Measurements from ENCODE around the gene HNRNPA1.
"Not testable (repeated sequence)": the region's sequence is repeated elsewhere in the genome, so short reads cannot be mapped to it uniquely, and the experiment has no call there.

The HNRNPA1 gene
- total RNA-seq = 714 to 1,258 (median 1,083) reads per million in 3 donors

DNA sequence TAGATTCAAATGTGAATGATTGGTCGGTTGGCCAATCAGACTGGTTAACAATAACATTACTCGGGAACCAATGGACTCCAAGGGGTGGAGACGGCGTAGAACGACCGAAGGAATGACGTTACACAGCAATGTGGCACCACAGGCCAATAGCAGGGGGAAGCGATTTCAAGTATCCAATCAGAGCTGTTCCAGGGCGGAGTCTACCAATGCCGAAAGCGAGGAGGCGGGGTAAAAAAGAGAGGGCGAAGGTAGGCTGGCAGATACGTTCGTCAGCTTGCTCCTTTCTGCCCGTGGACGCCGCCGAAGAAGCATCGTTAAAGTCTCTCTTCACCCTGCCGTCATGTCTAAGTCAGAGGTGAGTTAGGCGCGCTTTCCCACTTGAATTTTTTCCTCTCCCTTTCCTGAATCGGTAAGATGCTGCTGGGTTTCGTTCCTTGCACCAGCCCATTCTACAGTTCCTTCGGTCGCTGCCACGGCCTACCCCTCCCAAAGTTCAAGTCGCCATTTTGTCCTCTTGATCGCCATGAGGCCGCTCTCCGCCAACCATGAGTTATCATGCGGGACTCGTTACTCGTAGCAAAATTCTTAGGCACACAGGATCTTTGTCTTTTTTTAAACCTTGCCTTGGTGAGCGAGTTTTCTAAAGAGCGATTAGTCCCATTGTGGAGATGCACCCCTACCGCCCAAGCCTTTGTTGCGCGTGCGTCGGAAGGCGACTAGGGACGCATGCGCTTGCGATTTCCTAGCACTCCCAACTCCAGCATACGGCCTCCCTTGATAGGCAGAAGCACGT, at the start of gene HNRNPA1:
Gene HNRNPA1, plus strand, starts transcription at position 259 of the 793 bp plus-strand sequence. Its CDS starts 82 bp downstream, at position 341.
- peak; percentile 94 to 96 (median 95) for DNase-seq
- Histone ChIP-seq H3K4me1 (ENCODE audit: control insufficient read depth, insufficient read depth, low read length, poor library complexity, severe bottlenecking) (peaks cover 46% of the 10 kb centered on the region), H3K36me3 (ENCODE audit: control insufficient read depth, insufficient read depth, low read length) (peaks cover 39% of the 10 kb centered on the region), H3K27me3 (replicated peaks; ENCODE audit: control insufficient read depth, insufficient read depth, low read length, poor library complexity, severe bottlenecking) (no peaks in the 10 kb centered on the region), H3K27ac (ENCODE audit: insufficient read depth, low read length, poor library complexity, severe bottlenecking) (peak within 1 kb of the TSS; percentile 96), H3K9me3 (ENCODE audit: control insufficient read depth, low read length) (no peaks in the 10 kb centered on the region), H3K4me3 (ENCODE audit: insufficient read depth, low read depth, low read length, poor library complexity, severe bottlenecking) (peak within 1 kb of the TSS; percentile 85)

DNA sequence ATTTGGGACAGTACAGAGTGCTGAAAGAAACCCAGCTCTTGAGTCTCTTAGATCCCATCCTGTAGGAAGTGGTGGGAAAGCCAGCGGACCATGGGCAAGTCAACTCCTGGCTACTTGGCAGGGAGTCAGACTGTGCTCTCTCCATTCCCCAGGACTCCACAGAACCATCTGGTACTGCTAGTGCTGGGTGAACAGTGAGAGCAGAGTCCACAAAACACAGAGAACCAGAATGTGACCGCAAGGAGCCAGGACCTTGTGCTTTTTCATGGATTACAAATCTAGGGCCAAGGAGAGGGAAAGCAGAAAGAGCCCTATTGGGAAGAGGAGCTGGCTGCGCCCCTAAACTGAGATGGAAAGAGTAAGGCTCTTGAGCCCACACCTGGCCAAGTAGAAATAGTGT, 49.3 kb upstream of the HNRNPA1 start:
- not testable (repeated sequence) for H3K36me3 ChIP-seq (ENCODE audit: control insufficient read depth, insufficient read depth, low read length); H3K4me3 ChIP-seq (ENCODE audit: insufficient read depth, low read depth, low read length, poor library complexity, severe bottlenecking); H3K27me3 ChIP-seq (replicated peaks; ENCODE audit: control insufficient read depth, insufficient read depth, low read length, poor library complexity, severe bottlenecking); DNase-seq; H3K4me1 ChIP-seq (ENCODE audit: control insufficient read depth, insufficient read depth, low read length, poor library complexity, severe bottlenecking); H3K9me3 ChIP-seq (ENCODE audit: control insufficient read depth, low read length); H3K27ac ChIP-seq (ENCODE audit: insufficient read depth, low read length, poor library complexity, severe bottlenecking)

DNA sequence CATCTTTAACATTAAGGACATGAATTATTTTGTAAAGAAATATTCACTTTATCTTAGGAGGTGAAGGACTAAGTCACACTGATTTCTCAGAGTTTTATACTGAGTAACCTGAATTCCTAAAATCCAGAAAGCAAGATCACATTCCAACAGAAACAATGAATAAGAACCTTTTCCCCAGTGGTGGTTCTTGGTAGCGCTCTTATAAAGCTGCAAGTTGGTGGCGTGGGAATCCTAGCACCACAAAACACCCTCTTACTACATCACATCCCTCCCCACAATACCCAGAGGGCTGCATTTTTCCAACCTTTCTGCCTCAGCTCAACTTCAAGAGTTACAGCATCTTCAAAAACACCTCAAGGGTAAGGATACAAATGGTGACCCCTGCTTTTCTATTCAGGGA, 47.7 kb upstream of the HNRNPA1 start:
- no peak for DNase-seq
- H3K4me1 ChIP-seq (ENCODE audit: control insufficient read depth, insufficient read depth, low read length, poor library complexity, severe bottlenecking) = no peaks in the 10 kb centered on the region
- no peak overlapping the region for H3K27ac ChIP-seq (ENCODE audit: insufficient read depth, low read length, poor library complexity, severe bottlenecking)
- H3K9me3 ChIP-seq (ENCODE audit: control insufficient read depth, low read length) = no peaks in the 10 kb centered on the region
- no peak overlapping the region for H3K4me3 ChIP-seq (ENCODE audit: insufficient read depth, low read depth, low read length, poor library complexity, severe bottlenecking)
- no peaks in the 10 kb centered on the region for H3K36me3 ChIP-seq (ENCODE audit: control insufficient read depth, insufficient read depth, low read length)
- no peaks in the 10 kb centered on the region for H3K27me3 ChIP-seq (replicated peaks; ENCODE audit: control insufficient read depth, insufficient read depth, low read length, poor library complexity, severe bottlenecking)

DNA sequence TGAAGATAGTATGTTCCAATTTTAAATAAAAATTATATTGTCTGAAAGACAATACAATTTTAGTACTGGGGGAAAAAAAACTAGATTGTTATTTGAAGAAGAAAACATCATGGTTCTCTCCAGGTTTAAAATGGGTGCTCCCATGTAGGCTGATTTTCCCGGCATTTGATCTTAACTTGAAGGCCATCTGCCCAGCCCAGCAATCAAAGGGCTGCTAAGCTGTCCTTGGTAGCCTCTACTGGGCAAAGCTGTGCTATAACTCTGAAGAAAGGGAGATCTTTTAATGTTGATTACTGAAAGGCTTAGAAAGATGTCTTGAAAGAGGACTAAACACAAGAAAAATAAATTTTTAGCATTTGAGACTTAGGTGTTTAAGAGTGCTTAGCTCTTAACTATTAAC, 42.0 kb upstream of the HNRNPA1 start:
- H3K4me1 ChIP-seq (ENCODE audit: control insufficient read depth, insufficient read depth, low read length, poor library complexity, severe bottlenecking) = no peaks in the 10 kb centered on the region
- peaks cover 20% of the 10 kb centered on the region for H3K36me3 ChIP-seq (ENCODE audit: control insufficient read depth, insufficient read depth, low read length)
- no peaks in the 10 kb centered on the region for H3K9me3 ChIP-seq (ENCODE audit: control insufficient read depth, low read length)
- H3K27ac ChIP-seq (ENCODE audit: insufficient read depth, low read length, poor library complexity, severe bottlenecking) = no peak overlapping the region
- DNase-seq = no peak
- no peaks in the 10 kb centered on the region for H3K27me3 ChIP-seq (replicated peaks; ENCODE audit: control insufficient read depth, insufficient read depth, low read length, poor library complexity, severe bottlenecking)
- no peak overlapping the region for H3K4me3 ChIP-seq (ENCODE audit: insufficient read depth, low read depth, low read length, poor library complexity, severe bottlenecking)

DNA sequence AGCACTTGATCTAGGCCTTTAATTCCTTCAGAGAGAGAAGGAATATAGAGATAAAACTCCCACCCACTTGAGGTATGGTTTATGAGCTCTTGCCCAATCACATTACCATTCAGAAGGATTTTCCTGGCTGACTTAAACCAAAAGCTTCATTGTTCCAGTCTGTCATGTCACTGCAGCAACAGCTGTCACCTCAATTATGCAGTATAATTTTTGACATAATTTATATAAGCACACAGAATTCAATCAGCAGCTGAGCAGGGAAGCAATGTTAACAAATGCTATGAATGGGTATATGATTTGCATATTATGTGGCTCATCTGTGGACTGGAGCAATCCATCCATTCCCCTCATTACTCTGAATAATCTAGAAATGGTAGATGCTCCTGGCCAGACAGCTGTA, 40.9 kb upstream of the HNRNPA1 start:
- Histone ChIP-seq H3K4me1 (ENCODE audit: control insufficient read depth, insufficient read depth, low read length, poor library complexity, severe bottlenecking) (no peaks in the 10 kb centered on the region), H3K36me3 (ENCODE audit: control insufficient read depth, insufficient read depth, low read length) (peaks cover 20% of the 10 kb centered on the region), H3K27me3 (replicated peaks; ENCODE audit: control insufficient read depth, insufficient read depth, low read length, poor library complexity, severe bottlenecking) (no peaks in the 10 kb centered on the region), H3K9me3 (ENCODE audit: control insufficient read depth, low read length) (no peaks in the 10 kb centered on the region), H3K27ac (ENCODE audit: insufficient read depth, low read length, poor library complexity, severe bottlenecking) (no peak overlapping the region), H3K4me3 (ENCODE audit: insufficient read depth, low read depth, low read length, poor library complexity, severe bottlenecking) (no peak overlapping the region)
- DNase-seq = no peak

DNA sequence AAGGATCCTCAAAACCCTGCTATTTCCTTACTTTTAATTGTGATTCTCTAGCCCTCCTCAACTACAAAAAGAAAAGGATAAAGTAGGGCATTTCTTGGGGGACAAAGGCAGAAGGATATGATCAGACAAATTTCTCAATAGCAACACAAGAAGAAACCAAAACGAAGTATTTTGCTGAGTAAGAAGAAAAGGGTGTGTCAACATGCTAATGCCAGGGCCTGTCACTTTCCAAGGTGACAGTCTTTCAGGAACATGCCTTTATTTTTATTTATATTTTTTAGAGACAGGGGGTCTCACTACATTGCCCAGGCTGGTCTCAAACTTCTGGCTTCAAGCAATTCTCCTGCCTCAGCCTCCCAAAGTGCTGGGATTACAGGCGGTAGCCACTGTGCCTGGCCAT, 40.4 kb upstream of the HNRNPA1 start:
- no peaks in the 10 kb centered on the region for H3K9me3 ChIP-seq (ENCODE audit: control insufficient read depth, low read length)
- H3K4me3 ChIP-seq (ENCODE audit: insufficient read depth, low read depth, low read length, poor library complexity, severe bottlenecking) = no peak overlapping the region
- H3K27me3 ChIP-seq (replicated peaks; ENCODE audit: control insufficient read depth, insufficient read depth, low read length, poor library complexity, severe bottlenecking) = no peaks in the 10 kb centered on the region
- peaks cover 20% of the 10 kb centered on the region for H3K36me3 ChIP-seq (ENCODE audit: control insufficient read depth, insufficient read depth, low read length)
- no peak overlapping the region for H3K27ac ChIP-seq (ENCODE audit: insufficient read depth, low read length, poor library complexity, severe bottlenecking)
- no peaks in the 10 kb centered on the region for H3K4me1 ChIP-seq (ENCODE audit: control insufficient read depth, insufficient read depth, low read length, poor library complexity, severe bottlenecking)
- DNase-seq = no peak

DNA sequence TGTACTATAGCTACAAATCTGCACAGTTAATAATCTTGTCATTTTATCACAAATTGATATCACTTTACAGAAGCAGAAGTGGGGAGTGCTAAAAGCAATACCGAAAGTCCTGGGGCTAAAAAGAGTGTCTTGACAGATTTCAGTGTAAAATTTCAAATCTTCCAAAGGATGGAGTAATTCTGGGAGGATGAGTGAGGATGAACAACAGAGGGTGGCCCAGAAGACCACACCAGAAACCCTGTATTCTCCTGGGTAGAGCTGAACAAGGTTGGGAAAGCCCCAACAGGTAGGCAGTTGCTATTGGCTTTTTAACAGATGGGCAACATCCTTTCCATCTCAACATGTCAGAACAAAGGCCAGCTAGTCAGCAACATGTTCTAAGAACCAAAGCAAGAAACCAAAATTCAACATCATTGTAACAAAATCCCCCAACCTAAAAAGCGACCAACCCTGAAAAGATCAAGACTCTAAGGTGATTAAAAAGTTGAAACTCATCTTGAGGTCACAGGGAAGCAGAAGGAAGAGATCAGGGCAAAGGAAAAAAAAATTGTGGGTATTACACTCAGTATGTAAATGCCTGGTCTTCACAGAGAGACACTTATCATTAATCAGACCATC, 39.4 kb upstream of the HNRNPA1 start:
- Histone ChIP-seq H3K4me3 (ENCODE audit: insufficient read depth, low read depth, low read length, poor library complexity, severe bottlenecking) (no peak overlapping the region), H3K36me3 (ENCODE audit: control insufficient read depth, insufficient read depth, low read length) (peaks cover 22% of the 10 kb centered on the region), H3K27me3 (replicated peaks; ENCODE audit: control insufficient read depth, insufficient read depth, low read length, poor library complexity, severe bottlenecking) (no peaks in the 10 kb centered on the region), H3K4me1 (ENCODE audit: control insufficient read depth, insufficient read depth, low read length, poor library complexity, severe bottlenecking) (no peaks in the 10 kb centered on the region), H3K9me3 (ENCODE audit: control insufficient read depth, low read length) (no peaks in the 10 kb centered on the region), H3K27ac (ENCODE audit: insufficient read depth, low read length, poor library complexity, severe bottlenecking) (no peak overlapping the region)
- no peak for DNase-seq

DNA sequence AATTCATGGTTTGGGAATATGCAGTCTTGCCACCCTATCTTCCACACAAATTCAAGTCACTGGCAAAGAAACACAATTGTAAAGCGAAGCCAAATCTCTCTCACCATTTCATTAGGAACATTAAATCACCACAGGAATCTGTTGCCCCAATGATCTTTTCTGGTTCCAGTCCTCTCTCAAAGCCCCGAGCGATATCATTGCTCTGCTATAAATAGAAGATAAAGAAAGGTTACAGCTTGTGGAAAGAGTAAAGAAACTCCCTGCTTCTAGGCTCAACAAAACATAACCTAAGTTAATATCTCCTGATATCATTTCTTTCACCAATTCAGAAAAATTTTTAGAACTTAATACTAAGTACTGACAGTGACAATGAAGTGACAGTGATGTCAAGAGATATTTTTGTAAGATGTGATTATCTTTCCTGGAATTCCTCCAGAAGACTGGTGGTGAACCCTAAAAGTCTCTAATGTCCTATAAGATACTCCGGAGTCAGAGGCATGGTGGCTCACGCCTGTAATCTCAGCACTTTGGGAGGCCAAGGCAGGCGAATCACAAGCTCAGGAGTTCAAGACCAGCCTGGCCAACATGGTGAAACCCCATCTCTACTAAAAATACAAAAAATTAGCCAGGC, 34.4 kb upstream of the HNRNPA1 start:
- Histone ChIP-seq H3K27me3 (replicated peaks; ENCODE audit: control insufficient read depth, insufficient read depth, low read length, poor library complexity, severe bottlenecking) (no peaks in the 10 kb centered on the region), H3K4me3 (ENCODE audit: insufficient read depth, low read depth, low read length, poor library complexity, severe bottlenecking) (no peak overlapping the region), H3K4me1 (ENCODE audit: control insufficient read depth, insufficient read depth, low read length, poor library complexity, severe bottlenecking) (no peaks in the 10 kb centered on the region), H3K9me3 (ENCODE audit: control insufficient read depth, low read length) (no peaks in the 10 kb centered on the region), H3K36me3 (ENCODE audit: control insufficient read depth, insufficient read depth, low read length) (peaks cover 25% of the 10 kb centered on the region), H3K27ac (ENCODE audit: insufficient read depth, low read length, poor library complexity, severe bottlenecking) (no peak overlapping the region)
- no peak for DNase-seq

DNA sequence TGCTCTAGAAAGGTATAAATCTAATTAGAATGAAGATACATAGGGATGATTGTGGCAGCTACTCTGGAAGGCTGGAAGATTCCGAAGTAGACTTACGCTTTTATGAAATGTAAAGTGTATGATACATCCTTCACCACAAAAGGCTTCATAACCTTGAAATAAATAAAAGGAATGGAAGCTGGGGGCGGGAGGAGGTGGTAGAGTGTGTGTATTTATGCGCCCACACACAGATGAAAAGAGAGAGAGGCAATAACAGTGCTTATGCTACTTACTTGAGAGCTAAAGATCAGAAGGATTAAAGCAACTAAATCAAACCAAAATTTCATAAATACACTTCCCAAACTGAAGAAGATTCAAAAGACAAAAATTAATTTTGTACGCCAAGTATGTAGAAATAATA, 31.0 kb upstream of the HNRNPA1 start:
- DNase-seq = no peak
- Histone ChIP-seq H3K27ac (ENCODE audit: insufficient read depth, low read length, poor library complexity, severe bottlenecking) (no peak overlapping the region), H3K36me3 (ENCODE audit: control insufficient read depth, insufficient read depth, low read length) (peaks cover 22% of the 10 kb centered on the region), H3K4me1 (ENCODE audit: control insufficient read depth, insufficient read depth, low read length, poor library complexity, severe bottlenecking) (no peaks in the 10 kb centered on the region), H3K27me3 (replicated peaks; ENCODE audit: control insufficient read depth, insufficient read depth, low read length, poor library complexity, severe bottlenecking) (no peaks in the 10 kb centered on the region), H3K4me3 (ENCODE audit: insufficient read depth, low read depth, low read length, poor library complexity, severe bottlenecking) (no peak overlapping the region), H3K9me3 (ENCODE audit: control insufficient read depth, low read length) (no peaks in the 10 kb centered on the region)

DNA sequence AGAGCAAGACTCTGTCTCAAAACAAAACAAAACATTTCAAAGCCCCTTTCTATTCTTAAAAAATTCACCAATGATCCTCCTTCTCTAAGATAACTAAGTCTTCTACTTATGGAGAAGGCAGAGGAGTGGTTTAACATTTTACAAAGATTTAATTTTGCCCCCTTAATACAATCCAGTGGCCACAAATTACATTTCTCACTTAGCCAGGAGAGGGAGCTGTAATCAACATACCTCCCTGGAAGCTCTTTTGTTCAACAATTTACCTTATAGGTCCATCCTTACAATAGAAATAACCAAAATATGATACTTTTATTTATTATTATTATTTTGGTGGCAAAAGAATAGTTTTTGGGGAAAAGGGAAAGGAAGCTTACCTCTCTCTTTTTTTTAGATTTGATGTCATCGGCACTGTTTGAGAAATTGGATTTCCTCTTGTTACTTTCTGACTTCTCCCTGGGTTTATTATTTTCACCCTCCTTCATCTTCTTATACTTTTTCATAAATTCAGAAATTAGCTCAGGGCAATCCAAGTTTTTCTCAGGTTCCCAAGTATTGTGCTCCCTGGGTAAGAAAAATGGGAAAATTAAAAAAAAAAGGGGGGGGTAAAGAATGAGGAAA, 28.8 kb upstream of the HNRNPA1 start:
- peaks cover 24% of the 10 kb centered on the region for H3K36me3 ChIP-seq (ENCODE audit: control insufficient read depth, insufficient read depth, low read length)
- H3K4me1 ChIP-seq (ENCODE audit: control insufficient read depth, insufficient read depth, low read length, poor library complexity, severe bottlenecking) = no peaks in the 10 kb centered on the region
- no peak overlapping the region for H3K4me3 ChIP-seq (ENCODE audit: insufficient read depth, low read depth, low read length, poor library complexity, severe bottlenecking)
- H3K27ac ChIP-seq (ENCODE audit: insufficient read depth, low read length, poor library complexity, severe bottlenecking) = no peak overlapping the region
- no peak for DNase-seq
- no peaks in the 10 kb centered on the region for H3K9me3 ChIP-seq (ENCODE audit: control insufficient read depth, low read length)
- H3K27me3 ChIP-seq (replicated peaks; ENCODE audit: control insufficient read depth, insufficient read depth, low read length, poor library complexity, severe bottlenecking) = no peaks in the 10 kb centered on the region

Data from effector memory CD4-positive, alpha-beta T cell (primary cell).